Measurements from ENCODE around the gene PCDH12. TPM values are rescaled to one million over a fixed set of nuclear protein-coding genes. Genes with fewer than 3 reads are reported as not detected.

Gene PCDH12
- total and polyA plus RNA-seq, 2 donors (not counting 1 experiment from before 2014, with no cell fraction given), result 0.01 TPM; not detected in 1

GRCh38 chr5:141957367-141957996 is 520 bp downstream of the PCDH12 start:
- ATAC-seq (ENCODE audit: low read depth) (no peak), DNase-seq (no peak)
- H3K79me2 ChIP-seq (ENCODE audit: control insufficient read depth, insufficient read depth, low read length), result no peaks in the 10 kb centered on the region
- H3K4me3 ChIP-seq (ENCODE audit: control extremely low read depth in 1 of 5, extremely low read depth in 1 of 5, insufficient read depth in 1 of 5, low read depth in 2 of 5, low read length in 4 of 5), result no peak overlapping the region
- H3K4me2 ChIP-seq (replicated peaks; ENCODE audit: low read depth, low read length, poor library complexity, severe bottlenecking), result no peak overlapping the region
- 65% methylated on average over 16 of the region's 16 CpGs for WGBS (ENCODE audit: insufficient coverage)
- H4K20me1 ChIP-seq (ENCODE audit: control insufficient read depth, insufficient read depth, low read length, poor library complexity, severe bottlenecking), result no peaks in the 10 kb centered on the region
- ChIA-PET CTCF (interaction anchor here (0.6 to 9.9 kb wide), 7 partner anchors 10 to 333 kb away, joined by 3 to 198 read pairs (median 6); partner anchors contain the start of genes PCDH1 and RNF14), POLR2A (no interaction called here)
- no peaks in the 10 kb centered on the region for H3K27me3 ChIP-seq (replicated peaks in 1 of 4; ENCODE audit: control extremely low read depth in 1 of 4, control insufficient read depth in 3 of 4, insufficient read depth in 4 of 4, low read length in 3 of 4)
- peaks cover 0 to 2% of the 10 kb centered on the region in 2 experiments for H3K36me3 ChIP-seq (replicated peaks in 1 of 2; ENCODE audit: control extremely low read depth in 1 of 2, control insufficient read depth in 1 of 2, extremely low read depth in 1 of 2, insufficient read depth in 2 of 2, low read length in 1 of 2)
- no peak overlapping the region for H3K9ac ChIP-seq (ENCODE audit: low read length)
- H3K27me3 Mint-ChIP-seq, result no peaks in the 10 kb centered on the region
- no peak overlapping the region for H3K27ac ChIP-seq (ENCODE audit: low read length in 2 of 2)
- TF ChIP-seq CTCF (IDR thresholded peaks at IDR 0.05), result no peak
- H3K4me1 ChIP-seq (ENCODE audit: control insufficient read depth in 2 of 2, insufficient read depth in 2 of 2, low read length in 2 of 2), result peaks cover 10 to 25% of the 10 kb centered on the region in 2 donors
- no peaks in the 10 kb centered on the region for H3K9me3 Mint-ChIP-seq (ENCODE audit: insufficient read depth)
- intact Hi-C loops (cut with micrococcal nuclease), result no loop called here
- no peaks in the 10 kb centered on the region for H3K9me3 ChIP-seq (ENCODE audit: control extremely low read depth in 1 of 3, control insufficient read depth in 2 of 3, insufficient read depth in 1 of 3, low read length in 2 of 3)
- no peak overlapping the region for H3K4me3 Mint-ChIP-seq
- H2AFZ ChIP-seq (ENCODE audit: insufficient read depth, low read depth, low read length, poor library complexity, severe bottlenecking), result no peak overlapping the region
- H3K27ac Mint-ChIP-seq, result no peak overlapping the region
- peaks cover 23% of the 10 kb centered on the region for H3K4me1 Mint-ChIP-seq

- Histone ChIP-seq H3K79me2 (ENCODE audit: control insufficient read depth, insufficient read depth, low read length) (no peaks in the 10 kb centered on the region), H4K20me1 (ENCODE audit: control insufficient read depth, insufficient read depth, low read length, poor library complexity, severe bottlenecking) (no peaks in the 10 kb centered on the region), H3K4me1 (ENCODE audit: control insufficient read depth in 2 of 2, insufficient read depth in 2 of 2, low read length in 2 of 2) (peaks cover 0 to 14% of the 10 kb centered on the region in 2 donors), H3K4me3 (ENCODE audit: control extremely low read depth in 1 of 5, extremely low read depth in 1 of 5, insufficient read depth in 1 of 5, low read depth in 2 of 5, low read length in 4 of 5) (no peak overlapping the region), H3K27me3 (replicated peaks in 1 of 4; ENCODE audit: control extremely low read depth in 1 of 4, control insufficient read depth in 3 of 4, insufficient read depth in 4 of 4, low read length in 3 of 4) (no peaks in the 10 kb centered on the region), H3K9me3 (ENCODE audit: control extremely low read depth in 1 of 3, control insufficient read depth in 2 of 3, insufficient read depth in 1 of 3, low read length in 2 of 3) (no peaks in the 10 kb centered on the region), H3K4me2 (replicated peaks; ENCODE audit: low read depth, low read length, poor library complexity, severe bottlenecking) (no peak overlapping the region), H3K27ac (ENCODE audit: low read length in 2 of 2) (no peak overlapping the region), H3K9ac (ENCODE audit: low read length) (no peak overlapping the region), H2AFZ (ENCODE audit: insufficient read depth, low read depth, low read length, poor library complexity, severe bottlenecking) (no peak overlapping the region), H3K36me3 (replicated peaks in 1 of 2; ENCODE audit: control extremely low read depth in 1 of 2, control insufficient read depth in 1 of 2, extremely low read depth in 1 of 2, insufficient read depth in 2 of 2, low read length in 1 of 2) (peaks cover 0 to 2% of the 10 kb centered on the region in 2 experiments)
- no peaks in the 10 kb centered on the region for H3K27me3 Mint-ChIP-seq
- ChIA-PET POLR2A (no interaction called here), CTCF (interaction anchor here (0.6 to 0.8 kb wide), 2 partner anchors 252 to 317 kb away, joined by 3 read pairs; no protein-coding TSS in a partner anchor)
- no peak overlapping the region for H3K27ac Mint-ChIP-seq
- 84% methylated on average over 2 of the region's 2 CpGs for WGBS (ENCODE audit: insufficient coverage)
- H3K9me3 Mint-ChIP-seq (ENCODE audit: insufficient read depth), result no peaks in the 10 kb centered on the region
- intact Hi-C loops (cut with micrococcal nuclease), result no loop called here
- ATAC-seq (ENCODE audit: low read depth) (no peak), DNase-seq (no peak)
- H3K4me1 Mint-ChIP-seq, result peaks cover 16% of the 10 kb centered on the region
- TF ChIP-seq CTCF (IDR thresholded peaks at IDR 0.05) (no peak), EZH2 (IDR thresholded peaks at IDR 0.05; ENCODE audit: borderline replicate concordance, insufficient read depth, low read depth, low read length, poor library complexity, severe bottlenecking) (no peak)
- no peak overlapping the region for H3K4me3 Mint-ChIP-seq
Measured at GRCh38 chr5:141954194-141954593, 3.8 kb downstream of the PCDH12 start.
